Astrocyte (in vitro differentiated cells and primary cell): ENCODE results near the gene SPOCK1. TPM values are rescaled to one million over a fixed set of nuclear protein-coding genes. Genes with fewer than 3 reads are reported as not detected.

Experiments used
- DNase-seq: peaks from one replicate; pipeline ENCODE4 v3.0.0-alpha.2; 2010; ENCODE audit warnings: low read depth
- FAIRE-seq: peaks from 2 replicates; lab custom pipeline; 2011; peaks lifted over from hg19 to GRCh38; lab: Jason Lieb, UNC
- H2AFZ ChIP-seq: 2 replicates; pipeline ENCODE4 v1.6.0; 2012; ENCODE audit warnings: low read depth, low read length, inconsistent platforms
- H3K27ac ChIP-seq: 2 replicates; pipeline ENCODE4 v1.5.1; 2011; ENCODE audit warnings: low read depth, low read length, inconsistent platforms
- H3K27me3 ChIP-seq: 2 replicates; pipeline ENCODE4 v1.6.0; 2011; ENCODE audit warnings: low read length, inconsistent platforms; ENCODE audit not compliant: insufficient read depth
- H3K36me3 ChIP-seq: 2 replicates; pipeline ENCODE4 v1.5.1; 2011; ENCODE audit warnings: low read length, inconsistent platforms; ENCODE audit not compliant: insufficient read depth
- H3K4me1 ChIP-seq: 2 replicates; pipeline ENCODE4 v1.5.1; 2011; ENCODE audit warnings: low read length, inconsistent platforms; ENCODE audit not compliant: insufficient read depth
- H3K4me2 ChIP-seq: 2 replicates; pipeline ENCODE4 v1.6.0; 2012; ENCODE audit warnings: low read length, inconsistent platforms
- H3K4me3 ChIP-seq: 2 replicates; pipeline ENCODE4 v1.5.1; 2011; ENCODE audit warnings: low read depth, mild to moderate bottlenecking, low read length, inconsistent platforms; ENCODE audit not compliant: insufficient read depth
- H3K79me2 ChIP-seq: 2 replicates; pipeline ENCODE4 v1.6.0; 2012; ENCODE audit warnings: mild to moderate bottlenecking, low read length, inconsistent platforms; ENCODE audit not compliant: insufficient read depth
- H3K9ac ChIP-seq: 2 replicates; pipeline ENCODE4 v1.6.0; 2012; ENCODE audit warnings: mild to moderate bottlenecking, low read length, inconsistent platforms
- H3K9me3 ChIP-seq: 2 replicates; pipeline ENCODE4 v1.5.1; 2012; ENCODE audit warnings: low read depth, mild to moderate bottlenecking, low read length, inconsistent platforms; ENCODE audit not compliant: insufficient read depth
- H4K20me1 ChIP-seq: 2 replicates; pipeline ENCODE4 v1.6.0; 2012; ENCODE audit warnings: low read length, inconsistent platforms; ENCODE audit not compliant: insufficient read depth
- H3K27ac Mint-ChIP-seq: one replicate; pipeline ENCODE4 v1.8.0; 2021; ENCODE audit warnings: mild to moderate bottlenecking, mixed read lengths; ENCODE audit not compliant: unreplicated experiment
- H3K27me3 Mint-ChIP-seq: one replicate; pipeline ENCODE4 v1.8.0; 2021; ENCODE audit warnings: low read depth, mixed read lengths; ENCODE audit not compliant: unreplicated experiment
- H3K36me3 Mint-ChIP-seq: one replicate; pipeline ENCODE4 v1.8.0; 2021; ENCODE audit warnings: low read depth, mixed read lengths; ENCODE audit not compliant: unreplicated experiment
- H3K4me1 Mint-ChIP-seq: one replicate; pipeline ENCODE4 v1.8.0; 2021; ENCODE audit warnings: low read depth, mixed read lengths; ENCODE audit not compliant: unreplicated experiment
- H3K4me3 Mint-ChIP-seq: one replicate; pipeline ENCODE4 v1.8.0; 2021; ENCODE audit warnings: mild to moderate bottlenecking, moderate library complexity, mixed read lengths; ENCODE audit not compliant: unreplicated experiment
- H3K9me3 Mint-ChIP-seq: one replicate; pipeline ENCODE4 v1.8.0; 2021; ENCODE audit warnings: mild to moderate bottlenecking, mixed read lengths; ENCODE audit not compliant: unreplicated experiment
- EZH2 ChIP-seq: IDR thresholded peaks from 2 replicates; pipeline ENCODE4 v1.6.1; 2012; ENCODE audit warnings: mild to moderate bottlenecking, low read length, inconsistent platforms; ENCODE audit not compliant: insufficient read depth
- total RNA-seq: library from RNA; stranded (reverse); gene quantifications from 2 replicates; pipeline ENCODE4 v1.2.1, GENCODE V29; 2021
- TF ChIP-seq, protein P1 (sequence below): IDR thresholded peaks from 2 replicates; pipeline ENCODE4 v1.5.1; 2011; ENCODE audit warnings: low read depth, mild to moderate bottlenecking, inconsistent platforms, low read length, moderate library complexity; ENCODE audit not compliant: insufficient read depth

The SPOCK1 gene
- total RNA-seq, 1 donor from 2014 or later: 53.5 TPM

DNA sequence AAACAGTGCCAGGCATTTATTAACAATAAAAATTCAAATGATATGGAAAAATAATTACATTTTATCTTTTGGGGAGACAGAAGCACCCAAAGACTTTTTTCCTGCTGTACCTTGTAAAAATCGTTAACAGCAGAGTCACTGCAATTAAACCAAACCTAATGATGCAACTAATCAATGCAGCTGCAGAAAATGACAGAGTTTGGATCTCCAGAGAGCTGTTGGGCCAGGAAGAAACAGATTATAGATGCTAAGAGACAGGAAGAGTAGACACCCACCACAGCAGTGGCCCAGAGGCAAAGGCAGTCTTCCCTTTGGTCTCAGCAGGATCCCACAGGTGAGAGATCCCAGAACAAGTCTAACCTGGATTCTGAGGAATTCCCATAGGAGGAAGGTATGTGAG is 53.0 kb downstream of the SPOCK1 start:
- Histone ChIP-seq H3K9ac (no peak overlapping the region), H3K36me3 (no peaks in the 10 kb centered on the region), H3K27ac (no peak overlapping the region), H3K27me3 (no peaks in the 10 kb centered on the region), H3K9me3 (no peaks in the 10 kb centered on the region), H3K79me2 (peaks cover 59% of the 10 kb centered on the region), H4K20me1 (peaks cover 86% of the 10 kb centered on the region), H3K4me3 (no peak overlapping the region), H3K4me1 (no peaks in the 10 kb centered on the region), H3K4me2 (no peak overlapping the region), H2AFZ (no peak overlapping the region)
- no peak overlapping the region for H3K4me3 Mint-ChIP-seq
- FAIRE-seq: no peak
- H3K4me1 Mint-ChIP-seq: no peaks in the 10 kb centered on the region
- DNase-seq: no peak
- H3K9me3 Mint-ChIP-seq: no peaks in the 10 kb centered on the region
- H3K27me3 Mint-ChIP-seq: peaks cover 21% of the 10 kb centered on the region
- H3K27ac Mint-ChIP-seq: no peak overlapping the region
- TF ChIP-seq, protein P1, sequence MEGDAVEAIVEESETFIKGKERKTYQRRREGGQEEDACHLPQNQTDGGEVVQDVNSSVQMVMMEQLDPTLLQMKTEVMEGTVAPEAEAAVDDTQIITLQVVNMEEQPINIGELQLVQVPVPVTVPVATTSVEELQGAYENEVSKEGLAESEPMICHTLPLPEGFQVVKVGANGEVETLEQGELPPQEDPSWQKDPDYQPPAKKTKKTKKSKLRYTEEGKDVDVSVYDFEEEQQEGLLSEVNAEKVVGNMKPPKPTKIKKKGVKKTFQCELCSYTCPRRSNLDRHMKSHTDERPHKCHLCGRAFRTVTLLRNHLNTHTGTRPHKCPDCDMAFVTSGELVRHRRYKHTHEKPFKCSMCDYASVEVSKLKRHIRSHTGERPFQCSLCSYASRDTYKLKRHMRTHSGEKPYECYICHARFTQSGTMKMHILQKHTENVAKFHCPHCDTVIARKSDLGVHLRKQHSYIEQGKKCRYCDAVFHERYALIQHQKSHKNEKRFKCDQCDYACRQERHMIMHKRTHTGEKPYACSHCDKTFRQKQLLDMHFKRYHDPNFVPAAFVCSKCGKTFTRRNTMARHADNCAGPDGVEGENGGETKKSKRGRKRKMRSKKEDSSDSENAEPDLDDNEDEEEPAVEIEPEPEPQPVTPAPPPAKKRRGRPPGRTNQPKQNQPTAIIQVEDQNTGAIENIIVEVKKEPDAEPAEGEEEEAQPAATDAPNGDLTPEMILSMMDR: no peak
- TF ChIP-seq EZH2: no peak
- H3K36me3 Mint-ChIP-seq: no peaks in the 10 kb centered on the region

DNA sequence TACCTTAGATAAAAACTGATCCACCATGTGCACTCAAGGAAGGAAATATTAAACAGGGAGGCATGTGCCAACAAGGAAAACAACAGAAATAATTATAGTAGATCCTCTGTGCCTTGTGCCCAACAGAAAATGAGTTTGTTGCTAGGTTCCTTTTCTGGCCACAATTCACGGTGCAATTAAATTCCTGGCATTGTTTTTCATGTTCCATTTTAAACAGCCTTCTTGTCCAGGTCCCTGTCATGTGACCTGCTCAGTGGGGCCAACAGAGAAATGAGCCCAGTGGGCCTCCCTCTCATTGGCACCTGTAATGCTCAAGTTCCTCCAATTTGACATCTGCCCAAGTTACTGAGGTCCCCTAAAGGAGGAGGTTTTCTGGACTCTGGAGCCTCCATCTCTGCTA is 56.5 kb downstream of the SPOCK1 start:
- no peaks in the 10 kb centered on the region for H3K9me3 Mint-ChIP-seq
- Histone ChIP-seq H3K4me2 (no peak overlapping the region), H2AFZ (no peak overlapping the region), H3K27ac (no peak overlapping the region), H4K20me1 (peaks cover 78% of the 10 kb centered on the region), H3K9me3 (no peaks in the 10 kb centered on the region), H3K27me3 (no peaks in the 10 kb centered on the region), H3K4me3 (no peak overlapping the region), H3K9ac (no peak overlapping the region), H3K36me3 (no peaks in the 10 kb centered on the region), H3K4me1 (no peaks in the 10 kb centered on the region), H3K79me2 (peaks cover 62% of the 10 kb centered on the region)
- H3K27ac Mint-ChIP-seq: no peak overlapping the region
- TF ChIP-seq, protein P1: no peak
- no peak for TF ChIP-seq EZH2
- no peak overlapping the region for H3K4me3 Mint-ChIP-seq
- no peaks in the 10 kb centered on the region for H3K36me3 Mint-ChIP-seq
- DNase-seq (no peak), FAIRE-seq (no peak)
- peaks cover 24% of the 10 kb centered on the region for H3K27me3 Mint-ChIP-seq
- no peaks in the 10 kb centered on the region for H3K4me1 Mint-ChIP-seq

GRCh38 chr5:137441476-137441875 is 57.6 kb downstream of the SPOCK1 start:
- H3K27ac ChIP-seq: no peak overlapping the region
- Mint-ChIP-seq H3K36me3 (no peaks in the 10 kb centered on the region), H3K4me3 (no peak overlapping the region), H3K4me1 (no peaks in the 10 kb centered on the region), H3K27me3 (peaks cover 24% of the 10 kb centered on the region), H3K27ac (no peak overlapping the region), H3K9me3 (no peaks in the 10 kb centered on the region)
- H2AFZ ChIP-seq: no peak overlapping the region
- TF ChIP-seq, protein P1: no peak
- TF ChIP-seq EZH2: no peak
- H3K9ac ChIP-seq: no peak overlapping the region
- H4K20me1 ChIP-seq: peaks cover 67% of the 10 kb centered on the region
- DNase-seq: no peak
- H3K4me3 ChIP-seq: no peak overlapping the region
- peaks cover 55% of the 10 kb centered on the region for H3K79me2 ChIP-seq
- H3K27me3 ChIP-seq: no peaks in the 10 kb centered on the region
- no peaks in the 10 kb centered on the region for H3K36me3 ChIP-seq
- no peaks in the 10 kb centered on the region for H3K4me1 ChIP-seq
- no peaks in the 10 kb centered on the region for H3K9me3 ChIP-seq
- H3K4me2 ChIP-seq: no peak overlapping the region
- no peak for FAIRE-seq
